VCaP (cell line): ENCODE data around the gene SPTAN1.

Source experiments
- H3K27ac ChIP-seq: fragments of 450-650 bp; 2 replicates; pipeline ENCODE4 v1.5.1; 2017
- TF ChIP-seq, protein P1 (sequence below): fragments of 450-650 bp; conservative IDR thresholded peaks from 2 replicates; pipeline ENCODE4 v1.5.1; 2017; ENCODE audit warnings: mild to moderate bottlenecking, moderate library complexity

SPTAN1 gene

DNA sequence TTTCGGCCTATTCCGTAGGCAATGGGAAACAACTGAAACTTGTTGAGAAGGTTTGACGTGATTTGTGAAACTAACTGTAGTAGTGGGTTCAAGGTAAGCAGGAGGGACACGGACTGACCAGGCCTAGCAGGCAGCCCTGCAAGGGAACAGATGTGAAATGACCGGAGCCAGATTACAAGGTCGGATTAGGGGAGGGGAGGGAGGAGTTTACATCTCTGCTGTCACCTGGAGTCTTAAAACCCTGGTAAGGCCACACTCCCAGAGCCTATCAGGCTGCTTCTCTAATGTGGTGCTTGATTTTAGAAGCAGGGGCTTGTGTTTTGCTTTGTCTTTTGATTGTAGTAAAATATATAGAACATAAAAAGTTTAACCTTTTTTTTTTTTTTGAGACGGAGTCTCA lies 3.5 kb upstream of the SPTAN1 start:
- no peak overlapping the region for H3K27ac ChIP-seq
- TF ChIP-seq, protein P1, sequence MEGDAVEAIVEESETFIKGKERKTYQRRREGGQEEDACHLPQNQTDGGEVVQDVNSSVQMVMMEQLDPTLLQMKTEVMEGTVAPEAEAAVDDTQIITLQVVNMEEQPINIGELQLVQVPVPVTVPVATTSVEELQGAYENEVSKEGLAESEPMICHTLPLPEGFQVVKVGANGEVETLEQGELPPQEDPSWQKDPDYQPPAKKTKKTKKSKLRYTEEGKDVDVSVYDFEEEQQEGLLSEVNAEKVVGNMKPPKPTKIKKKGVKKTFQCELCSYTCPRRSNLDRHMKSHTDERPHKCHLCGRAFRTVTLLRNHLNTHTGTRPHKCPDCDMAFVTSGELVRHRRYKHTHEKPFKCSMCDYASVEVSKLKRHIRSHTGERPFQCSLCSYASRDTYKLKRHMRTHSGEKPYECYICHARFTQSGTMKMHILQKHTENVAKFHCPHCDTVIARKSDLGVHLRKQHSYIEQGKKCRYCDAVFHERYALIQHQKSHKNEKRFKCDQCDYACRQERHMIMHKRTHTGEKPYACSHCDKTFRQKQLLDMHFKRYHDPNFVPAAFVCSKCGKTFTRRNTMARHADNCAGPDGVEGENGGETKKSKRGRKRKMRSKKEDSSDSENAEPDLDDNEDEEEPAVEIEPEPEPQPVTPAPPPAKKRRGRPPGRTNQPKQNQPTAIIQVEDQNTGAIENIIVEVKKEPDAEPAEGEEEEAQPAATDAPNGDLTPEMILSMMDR = no peak

DNA sequence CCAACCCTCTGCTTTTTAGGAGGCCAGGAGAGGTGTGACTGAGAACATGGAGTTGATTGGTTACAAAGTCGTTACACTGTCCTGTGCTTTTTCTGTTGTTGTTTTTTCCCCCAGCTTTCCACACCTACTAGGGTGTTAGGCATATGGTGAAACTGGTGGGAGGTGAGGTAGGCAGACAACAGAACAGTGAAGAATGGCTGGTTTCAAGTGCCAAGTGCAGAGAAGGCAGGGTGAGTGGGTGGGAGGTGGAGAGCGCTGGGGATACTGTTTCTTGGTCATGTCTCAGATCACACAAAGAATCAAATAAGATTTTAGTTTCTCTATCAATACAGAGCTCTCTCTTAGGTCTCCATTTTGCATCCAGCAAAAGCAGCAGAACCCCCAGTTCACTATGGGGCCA lies 2.2 kb upstream of the SPTAN1 start:
- TF ChIP-seq, protein P1 = no peak
- peak overlapping the region; percentile 93 for H3K27ac ChIP-seq

DNA sequence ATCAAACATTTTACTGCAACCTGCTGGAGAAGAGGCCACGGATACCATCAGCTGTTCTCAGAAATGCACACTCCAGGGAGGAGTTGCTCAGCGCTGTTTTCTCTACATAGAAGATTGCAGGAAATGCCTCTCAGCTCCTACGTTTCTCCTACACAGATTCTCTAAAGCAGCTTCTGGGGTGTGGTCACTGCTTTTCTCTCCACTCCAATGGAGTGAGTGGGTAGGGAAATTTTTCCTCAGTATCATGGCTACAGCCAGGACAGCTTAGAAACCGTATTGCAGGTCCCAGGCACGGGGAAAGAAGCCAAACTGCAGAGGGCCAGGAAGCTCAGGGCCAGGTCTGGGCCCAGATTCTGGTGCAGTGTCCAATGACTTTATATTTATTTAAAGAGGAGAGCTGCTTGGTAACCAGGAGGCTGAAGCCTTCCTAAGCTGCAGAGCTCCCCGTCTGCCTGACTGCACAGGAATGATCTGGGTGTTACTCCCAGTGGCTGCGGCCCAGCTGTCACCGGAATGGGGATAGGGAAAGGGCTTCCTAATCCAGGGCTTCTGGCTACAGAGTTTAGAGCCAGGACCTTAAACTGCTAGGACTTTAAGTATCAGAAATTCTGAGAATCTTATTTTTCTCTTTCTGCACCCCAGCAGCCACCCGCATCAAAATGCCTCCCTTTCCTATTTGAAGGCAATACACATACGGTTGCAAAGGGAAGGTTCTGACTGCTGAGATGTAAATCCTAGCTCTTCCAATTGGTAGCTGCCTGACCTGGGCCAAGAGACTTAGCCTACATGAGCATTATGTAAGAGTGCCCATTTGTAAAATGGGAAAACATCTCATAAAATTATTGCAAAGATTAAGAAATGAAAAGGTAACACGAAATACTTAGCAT lies 1.4 kb upstream of the SPTAN1 start:
- peak overlapping the region; percentile 93 for H3K27ac ChIP-seq
- TF ChIP-seq, protein P1 = no peak

DNA sequence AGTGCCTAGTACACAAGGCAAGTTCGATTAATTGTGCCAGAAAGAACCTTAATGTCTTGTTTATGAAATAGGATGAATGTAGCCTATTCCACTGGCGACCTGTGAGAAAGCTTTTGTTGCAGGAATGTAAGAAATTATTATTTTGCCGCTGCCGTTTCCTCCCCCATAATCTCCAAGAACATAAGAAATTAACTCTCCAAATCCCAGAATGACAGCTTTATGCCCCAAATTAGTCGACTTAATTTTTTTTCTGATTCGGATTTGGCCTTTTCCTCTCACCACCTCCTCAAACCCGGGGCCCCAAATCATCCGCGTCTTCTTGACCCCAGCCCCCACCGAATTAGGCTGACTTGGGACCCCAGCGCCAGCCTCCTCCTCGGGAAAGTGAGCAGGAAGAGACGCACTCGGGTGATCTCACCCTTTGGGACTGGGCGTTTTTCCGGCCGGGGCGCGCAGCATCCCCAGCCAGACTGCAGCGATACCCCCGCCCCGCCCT lies 682 bp upstream of the SPTAN1 start:
- TF ChIP-seq, protein P1 = no peak
- H3K27ac ChIP-seq = peak overlapping the region; percentile 93

DNA sequence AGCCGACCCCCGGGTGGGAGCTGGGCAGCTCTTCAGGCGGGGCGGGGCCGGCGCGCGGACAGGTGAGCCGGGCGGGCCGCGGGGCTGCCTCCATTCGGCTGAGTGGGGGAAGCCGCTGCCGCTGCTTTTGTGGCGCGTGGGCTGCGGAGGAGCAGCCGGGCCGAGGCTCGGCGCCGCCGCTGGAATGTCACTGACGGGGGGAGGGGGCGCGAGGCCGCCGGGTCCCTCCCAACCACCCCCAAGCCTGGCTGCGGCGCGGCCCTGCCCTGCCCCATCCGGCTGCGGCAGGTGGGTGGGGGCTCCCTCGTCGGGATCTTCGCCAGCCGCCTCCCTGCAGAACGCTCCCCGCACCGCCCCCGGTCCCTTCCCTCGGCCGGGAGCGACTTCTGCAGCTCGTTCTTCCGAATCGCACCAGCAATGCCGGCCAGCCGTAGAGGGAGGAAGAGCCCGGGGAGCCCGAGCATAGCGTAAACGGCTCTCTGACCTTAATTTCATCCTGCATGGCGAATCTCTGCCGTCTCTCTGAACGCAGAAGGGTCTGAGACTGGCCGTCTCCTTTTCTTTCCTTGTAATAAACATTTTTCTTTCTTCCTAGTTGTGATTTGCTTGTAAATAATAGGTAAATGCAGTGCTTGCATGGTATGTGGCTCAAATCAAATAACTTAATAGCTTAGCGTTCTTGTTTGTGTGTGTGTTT lies 505 bp downstream of the SPTAN1 start:
- TF ChIP-seq, protein P1 = no peak
- peak overlapping the region; percentile 93 for H3K27ac ChIP-seq

DNA sequence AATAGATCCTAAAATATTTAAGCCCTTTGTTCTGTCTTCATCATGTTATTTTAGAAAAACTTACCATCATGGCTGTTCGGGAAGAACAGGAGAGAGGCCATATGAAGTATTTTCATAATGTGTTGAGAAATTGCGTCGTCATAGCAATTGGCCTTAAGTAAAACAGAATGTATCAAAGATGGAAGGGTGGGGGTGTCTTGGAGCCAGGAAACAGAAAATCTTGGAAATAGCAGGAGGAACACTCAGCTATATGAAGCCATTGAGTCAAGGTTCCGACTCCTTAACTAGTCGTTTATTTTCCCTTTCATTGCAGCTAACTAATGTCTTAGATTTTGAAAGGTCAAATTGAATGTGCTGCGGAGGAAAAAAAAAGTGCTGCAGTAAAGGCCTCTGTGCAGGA lies 1.3 kb downstream of the SPTAN1 start:
- peak overlapping the region; percentile 93 for H3K27ac ChIP-seq
- TF ChIP-seq, protein P1 = no peak

DNA sequence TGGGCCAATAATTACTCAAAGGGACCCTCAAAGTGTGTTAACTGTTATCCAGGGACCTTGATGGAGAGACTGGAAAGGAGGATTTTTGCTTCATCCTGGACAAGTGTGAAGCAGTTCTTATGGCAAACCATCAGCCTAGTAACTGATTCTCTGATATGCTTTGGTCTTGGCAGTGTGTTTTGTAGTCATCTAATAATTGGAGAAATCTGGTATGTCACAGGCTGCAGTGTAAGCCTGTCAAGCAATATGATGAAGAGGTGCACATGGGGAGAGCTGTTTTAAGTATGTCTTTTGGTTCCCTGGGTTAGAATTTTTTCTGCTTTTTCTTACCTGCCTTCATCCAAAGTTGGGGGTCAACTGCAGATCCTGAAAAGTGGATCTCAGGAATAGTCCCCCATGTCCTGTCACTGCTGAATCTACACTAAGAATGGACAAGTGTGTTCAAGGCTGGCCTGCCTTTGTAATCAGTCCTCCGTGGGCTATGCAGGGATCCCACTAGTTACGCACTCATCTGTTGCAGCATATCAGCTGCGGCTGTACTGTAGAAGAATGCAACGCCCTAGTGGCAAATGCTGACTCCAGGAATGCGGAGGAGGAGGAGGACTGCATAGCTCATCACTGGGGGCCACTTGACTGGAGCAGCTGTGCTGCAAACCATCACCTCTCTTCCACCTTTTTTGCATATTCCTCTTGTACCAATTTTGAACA lies 1.9 kb downstream of the SPTAN1 start:
- peak overlapping the region; percentile 93 for H3K27ac ChIP-seq
- TF ChIP-seq, protein P1 = no peak
